GM18526 (cell line): ENCODE results near the gene SGCA.

Experiments
- POLR2A ChIP-seq: IDR thresholded peaks from 3 replicates; pipeline ENCODE4 v1.6.1; 2011; ENCODE audit not compliant: insufficient read length; ENCODE audit errors: extremely low read depth

SGCA gene

DNA sequence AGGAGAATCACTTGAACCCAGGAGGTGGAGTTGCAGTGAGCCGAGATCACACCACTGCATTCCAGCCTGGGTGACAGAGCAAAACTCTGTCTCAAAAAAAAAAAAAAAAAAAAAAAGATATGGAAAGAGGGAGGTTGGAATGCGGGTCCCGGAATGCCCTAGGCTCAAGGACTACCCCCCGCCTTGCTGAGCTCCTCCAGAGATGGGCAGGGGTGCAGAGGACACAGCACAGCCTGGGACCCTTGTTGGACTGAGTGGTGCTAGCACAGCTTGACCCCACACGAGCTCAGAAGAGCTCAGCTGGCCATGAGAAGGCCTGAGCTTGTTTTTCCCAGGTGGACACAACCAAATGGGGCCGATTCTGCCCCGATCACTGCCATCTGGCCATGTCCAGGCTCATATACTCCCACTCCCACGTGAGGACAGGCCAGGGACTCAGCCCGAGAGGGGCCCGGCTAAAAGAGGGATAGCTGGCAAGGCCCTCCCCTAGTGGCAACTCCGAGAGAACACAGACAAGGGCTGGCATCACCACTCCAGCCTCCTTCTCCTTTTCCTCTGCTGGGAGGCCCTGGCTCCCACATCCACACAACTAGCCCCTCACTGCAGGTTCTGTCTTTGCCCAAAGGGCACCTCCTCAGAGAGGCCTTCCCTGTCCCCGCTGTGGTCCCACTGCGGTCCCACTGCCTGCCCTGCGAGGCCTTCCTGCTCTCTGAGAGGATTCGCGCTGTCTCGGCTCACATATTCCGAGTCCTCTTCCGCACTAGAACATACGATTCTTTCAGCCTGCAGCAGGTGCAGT lies 11.0 kb downstream of the SGCA start:
- no peak for TF ChIP-seq POLR2A

DNA sequence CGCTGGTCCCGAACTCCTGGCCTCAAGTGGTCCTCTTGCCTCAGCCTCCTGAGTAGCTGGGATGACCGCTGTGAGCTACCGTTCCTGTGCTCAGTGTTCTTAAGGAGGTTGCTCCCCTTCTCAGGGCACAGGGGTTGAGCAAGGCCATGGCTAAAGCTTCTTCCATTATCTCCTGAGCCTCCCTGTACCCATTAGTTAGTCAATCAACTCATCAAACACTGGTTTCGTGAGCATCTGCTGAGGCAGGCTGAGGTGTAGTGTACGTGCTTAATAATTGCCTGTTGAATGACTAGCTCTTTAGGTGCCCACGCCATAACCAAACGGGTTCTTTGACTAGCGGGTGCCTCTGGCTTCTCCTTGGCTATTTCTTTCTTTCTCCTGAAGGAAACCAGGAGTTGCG lies 11.7 kb downstream of the SGCA start:
- TF ChIP-seq POLR2A, result no peak

GRCh38 chr17:50177983-50178834 lies 12.4 kb downstream of the SGCA start:
- TF ChIP-seq POLR2A, result no peak

DNA sequence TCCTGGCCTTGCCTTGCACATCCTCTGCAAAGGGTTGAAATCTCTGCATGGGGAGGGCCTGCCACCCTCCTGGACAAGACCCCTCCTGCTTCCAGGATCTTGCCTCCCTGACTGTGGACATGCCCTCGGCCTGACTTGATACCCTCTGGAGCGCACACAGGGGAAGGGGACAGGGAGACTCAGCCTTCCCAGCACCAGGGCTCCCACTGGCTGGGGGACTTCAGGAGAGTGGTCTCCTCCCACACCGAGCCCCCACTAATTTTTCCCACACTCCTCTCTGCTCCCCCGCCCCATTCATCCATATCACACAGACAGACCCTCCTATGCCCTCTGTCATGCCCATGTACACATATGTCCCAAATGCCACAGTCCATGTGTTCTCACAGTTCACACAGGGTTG lies 14.3 kb downstream of the SGCA start:
- TF ChIP-seq POLR2A, result no peak

- no peak for TF ChIP-seq POLR2A
These were observed 14.8 kb downstream of the SGCA start for GRCh38 chr17:50180620-50181019.

- no peak for TF ChIP-seq POLR2A
These were observed 15.3 kb downstream of the SGCA start for GRCh38 chr17:50181144-50181543.

- TF ChIP-seq POLR2A, result no peak
These were observed 16.1 kb downstream of the SGCA start for GRCh38 chr17:50181591-50182560.

DNA sequence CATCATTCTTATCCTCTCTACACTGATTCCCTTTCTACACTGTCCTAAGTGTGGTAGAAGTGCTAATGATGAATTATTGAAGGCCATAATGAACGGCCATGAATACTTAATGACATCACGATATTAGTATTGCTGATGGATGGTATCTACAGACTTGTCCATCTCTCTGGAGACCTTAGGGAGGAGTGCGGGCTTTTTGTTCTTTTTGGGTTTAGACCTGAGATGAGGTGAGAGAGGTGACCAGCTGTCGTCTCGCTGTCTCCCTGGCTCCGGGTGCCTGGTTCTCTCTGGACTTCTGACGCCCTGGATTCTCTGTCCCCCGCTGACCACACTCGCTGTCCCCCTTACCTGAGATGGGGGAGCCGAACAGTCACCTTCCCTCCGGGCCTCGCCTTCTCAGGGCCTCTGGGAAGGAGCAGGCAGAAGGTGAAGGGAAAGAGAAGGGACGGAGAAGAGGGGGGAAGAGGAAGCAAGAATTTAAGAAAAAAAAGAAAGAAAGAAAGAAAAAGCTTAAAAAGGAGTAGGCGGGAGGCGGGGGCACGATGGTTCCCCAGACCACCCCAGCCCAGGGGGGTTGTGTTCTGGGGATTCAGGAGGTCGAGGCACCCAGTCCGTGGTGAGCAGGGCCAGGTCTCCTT lies 17.1 kb downstream of the SGCA start:
- TF ChIP-seq POLR2A, result no peak

- TF ChIP-seq POLR2A, result no peak
These were observed 17.7 kb downstream of the SGCA start for GRCh38 chr17:50183421-50183994.

GRCh38 chr17:50184064-50184463 lies 18.3 kb downstream of the SGCA start:
- TF ChIP-seq POLR2A, result no peak

DNA sequence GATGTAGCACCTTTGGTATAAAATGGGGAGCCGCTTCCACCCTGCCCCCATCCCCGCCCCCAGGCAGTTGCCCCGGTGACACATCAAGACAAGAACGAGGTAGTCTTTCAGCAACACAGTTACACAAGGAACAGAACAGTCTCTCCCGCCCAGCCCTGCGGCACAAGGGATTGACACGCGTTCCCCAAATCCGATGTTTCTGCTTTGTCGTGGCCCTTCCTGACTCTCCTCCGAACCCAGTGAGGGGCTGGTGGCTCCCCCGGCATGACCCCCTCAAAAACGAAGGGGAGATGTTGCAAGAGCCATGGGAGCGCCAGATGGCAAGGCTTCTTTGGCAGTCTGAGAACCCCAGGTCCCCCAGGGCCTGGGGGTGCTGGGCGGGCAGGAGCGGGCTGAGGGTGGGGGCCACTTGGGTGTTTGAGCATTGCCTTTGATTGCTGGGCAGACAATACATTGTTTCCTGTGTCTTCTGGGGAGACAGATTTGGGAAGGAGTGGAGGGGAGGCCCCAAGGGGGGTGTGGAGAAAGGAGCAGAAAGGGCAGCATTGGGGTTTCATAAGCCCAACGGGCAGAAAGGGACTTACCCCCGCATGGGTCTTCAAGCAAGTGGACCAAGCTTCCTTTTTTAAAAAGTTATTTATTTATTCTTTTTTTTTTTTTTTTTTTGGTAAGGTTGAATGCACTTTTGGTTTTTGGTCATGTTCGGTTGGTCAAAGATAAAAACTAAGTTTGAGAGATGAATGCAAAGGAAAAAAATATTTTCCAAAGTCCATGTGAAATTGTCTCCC lies 19.0 kb downstream of the SGCA start:
- TF ChIP-seq POLR2A, result no peak

GRCh38 chr17:50185631-50186471 lies 20.0 kb downstream of the SGCA start:
- no peak for TF ChIP-seq POLR2A
